ENCODE results near the gene CRHR2. TPM values are rescaled to one million over a fixed set of nuclear protein-coding genes. Genes with fewer than 3 reads are reported as not detected.

Gene CRHR2
- total RNA-seq, 1 experiment from 2014 or later = 0.22 TPM

DNA sequence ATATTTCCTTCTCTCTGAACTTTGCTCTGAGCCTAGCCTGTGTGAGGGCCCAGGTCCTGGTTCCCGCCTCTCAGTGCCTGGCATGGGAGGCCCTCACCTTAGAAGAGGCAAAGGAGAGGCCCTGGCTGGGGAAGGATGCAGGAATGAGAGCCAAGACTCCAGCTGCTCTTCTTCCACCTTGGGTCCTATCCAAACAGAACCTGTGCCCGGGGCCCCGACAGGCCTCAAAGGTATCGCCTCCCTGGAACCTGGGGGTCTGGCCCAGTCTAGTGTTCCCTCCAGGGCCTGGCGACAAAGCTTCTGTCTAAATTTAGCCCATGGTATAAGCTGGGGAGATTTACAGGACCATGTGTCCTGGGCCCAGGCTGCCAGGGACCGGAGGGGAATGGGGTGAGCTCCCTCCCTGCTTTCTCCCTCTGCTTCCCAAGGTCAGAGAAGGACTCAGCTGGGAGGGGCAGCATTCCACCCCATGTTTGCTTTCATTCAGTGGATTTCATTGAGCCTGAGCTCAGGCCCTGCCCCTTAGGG, 12.0 kb upstream of the CRHR2 start:
- DNase-seq (ENCODE audit: low spot score) (no peak), ATAC-seq (peak; percentile 37)
- Mint-ChIP-seq H3K36me3 (no peaks in the 10 kb centered on the region), H3K9me3 (no peaks in the 10 kb centered on the region), H3K4me1 (peaks cover 19% of the 10 kb centered on the region), H3K27ac (no peak overlapping the region), H3K27me3 (ENCODE audit: low read depth) (no peaks in the 10 kb centered on the region), H3K4me3 (no peak overlapping the region)
- ChIA-PET POLR2A (interaction anchor here (1.3 kb wide), 1 partner anchor 12 kb away, joined by 5 read pairs; the partner anchor contains the start of gene CRHR2), CTCF (interaction anchor here (0.7 to 5.5 kb wide), 4 partner anchors 11 to 97 kb away, joined by 4 to 41 read pairs (median 8); partner anchors contain the start of gene CRHR2)
- TF ChIP-seq ESRRA (CRISPR knock-in tag; IDR thresholded peaks at IDR 0.05; ENCODE audit: borderline replicate concordance) = peak; percentile 55; the same call in 1 of the 2 replicates
- TF ChIP-seq ZNF396 (CRISPR knock-in tag; IDR thresholded peaks at IDR 0.05; ENCODE audit: borderline replicate concordance) = no peak

DNA sequence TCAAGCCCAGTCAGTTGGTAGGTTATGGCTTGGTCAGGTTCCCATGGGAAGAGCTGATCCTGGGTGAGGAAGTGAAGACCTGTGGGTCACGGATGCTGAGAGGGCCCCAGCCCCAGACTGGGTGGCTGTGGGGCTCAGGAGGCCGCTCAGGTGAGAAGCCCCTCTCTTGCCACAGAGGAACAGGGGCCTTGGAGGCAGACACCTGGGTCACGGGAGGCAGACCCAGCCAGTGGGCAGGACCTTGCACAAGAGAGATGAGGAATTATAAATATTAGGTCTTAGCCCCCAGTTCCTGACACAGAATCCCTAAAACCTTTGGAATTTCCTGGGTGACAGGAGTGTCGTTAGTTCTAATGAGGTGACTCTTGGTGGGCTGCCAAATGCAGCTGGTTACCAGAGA, 10.6 kb upstream of the CRHR2 start:
- peaks cover 18% of the 10 kb centered on the region for H3K4me1 Mint-ChIP-seq
- H3K27me3 Mint-ChIP-seq (ENCODE audit: low read depth) = no peaks in the 10 kb centered on the region
- TF ChIP-seq HMGXB4 (CRISPR knock-in tag; IDR thresholded peaks at IDR 0.05) (no peak), TEAD1 (CRISPR knock-in tag; IDR thresholded peaks at IDR 0.05) (no peak)
- no peaks in the 10 kb centered on the region for H3K9me3 Mint-ChIP-seq
- H3K4me3 Mint-ChIP-seq = no peak overlapping the region
- ChIA-PET POLR2A (no interaction called here), CTCF (interaction anchor here (3.6 to 5.5 kb wide), 2 partner anchors 10 to 98 kb away, joined by 8 to 41 read pairs; partner anchors contain the start of gene CRHR2)
- DNase-seq (ENCODE audit: low spot score) = no peak
- no peak for ATAC-seq
- H3K27ac Mint-ChIP-seq = no peak overlapping the region
- H3K36me3 Mint-ChIP-seq = no peaks in the 10 kb centered on the region

- no peak overlapping the region for H3K27ac Mint-ChIP-seq
- ChIA-PET POLR2A (no interaction called here), CTCF (interaction anchor here (2.8 to 5.5 kb wide), 3 partner anchors 8 to 99 kb away, joined by 8 to 41 read pairs (median 11); partner anchors contain the start of gene CRHR2)
- peaks cover 15% of the 10 kb centered on the region for H3K4me1 Mint-ChIP-seq
- DNase-seq (ENCODE audit: low spot score) (no peak), ATAC-seq (no peak)
- no peaks in the 10 kb centered on the region for H3K9me3 Mint-ChIP-seq
- no peaks in the 10 kb centered on the region for H3K27me3 Mint-ChIP-seq (ENCODE audit: low read depth)
- H3K36me3 Mint-ChIP-seq = no peaks in the 10 kb centered on the region
- no peak overlapping the region for H3K4me3 Mint-ChIP-seq
- TF ChIP-seq GRHL2 (CRISPR knock-in tag; IDR thresholded peaks at IDR 0.05; ENCODE audit: insufficient replicate concordance, severe bottlenecking) (no peak), AFF4 (CRISPR knock-in tag; IDR thresholded peaks at IDR 0.05; ENCODE audit: borderline replicate concordance) (no peak), ETV6 (CRISPR knock-in tag; IDR thresholded peaks at IDR 0.05) (no peak), CREM (CRISPR knock-in tag; IDR thresholded peaks at IDR 0.05) (no peak), SOX15 (CRISPR knock-in tag; IDR thresholded peaks at IDR 0.05) (no peak), MAX (CRISPR knock-in tag; IDR thresholded peaks at IDR 0.05) (no peak), KAT7 (CRISPR knock-in tag; IDR thresholded peaks at IDR 0.05; ENCODE audit: borderline replicate concordance) (no peak), MLX (CRISPR knock-in tag; IDR thresholded peaks at IDR 0.05) (no peak)
Measured at GRCh38 chr7:30692438-30692837, 10.2 kb upstream of the CRHR2 start.

GRCh38 chr7:30690011-30690410, 7.8 kb upstream of the CRHR2 start:
- ATAC-seq (no peak), DNase-seq (ENCODE audit: low spot score) (no peak)
- Mint-ChIP-seq H3K9me3 (no peaks in the 10 kb centered on the region), H3K27ac (no peak overlapping the region), H3K36me3 (no peaks in the 10 kb centered on the region), H3K4me3 (no peak overlapping the region), H3K27me3 (ENCODE audit: low read depth) (peaks cover 8% of the 10 kb centered on the region), H3K4me1 (peaks cover 7% of the 10 kb centered on the region)
- POLR2A ChIA-PET = no interaction called here
- CTCF ChIA-PET = interaction anchor here (2.8 kb wide), 1 partner anchor 11 kb away, joined by 11 read pairs; no protein-coding TSS in a partner anchor
- TF ChIP-seq TEAD4 (CRISPR knock-in tag; IDR thresholded peaks at IDR 0.05) (no peak), NFYB (CRISPR knock-in tag; conservative IDR thresholded peaks at IDR 0.05; ENCODE audit: low read depth) (no peak), ZBTB21 (CRISPR knock-in tag; IDR thresholded peaks at IDR 0.05; ENCODE audit: borderline replicate concordance) (no peak), E2F1 (CRISPR knock-in tag; IDR thresholded peaks at IDR 0.05) (no peak), NR1H2 (CRISPR knock-in tag; IDR thresholded peaks at IDR 0.05) (no peak)
- TF ChIP-seq, protein P1, sequence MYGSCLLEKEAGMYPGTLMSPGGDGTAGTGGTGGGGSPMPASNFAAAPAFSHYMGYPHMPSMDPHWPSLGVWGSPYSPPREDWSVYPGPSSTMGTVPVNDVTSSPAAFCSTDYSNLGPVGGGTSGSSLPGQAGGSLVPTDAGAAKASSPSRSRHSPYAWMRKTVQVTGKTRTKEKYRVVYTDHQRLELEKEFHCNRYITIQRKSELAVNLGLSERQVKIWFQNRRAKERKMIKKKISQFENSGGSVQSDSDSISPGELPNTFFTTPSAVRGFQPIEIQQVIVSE (CRISPR knock-in tag; IDR thresholded peaks at IDR 0.05; ENCODE audit: borderline replicate concordance) = no peak
- TF ChIP-seq, protein P2, sequence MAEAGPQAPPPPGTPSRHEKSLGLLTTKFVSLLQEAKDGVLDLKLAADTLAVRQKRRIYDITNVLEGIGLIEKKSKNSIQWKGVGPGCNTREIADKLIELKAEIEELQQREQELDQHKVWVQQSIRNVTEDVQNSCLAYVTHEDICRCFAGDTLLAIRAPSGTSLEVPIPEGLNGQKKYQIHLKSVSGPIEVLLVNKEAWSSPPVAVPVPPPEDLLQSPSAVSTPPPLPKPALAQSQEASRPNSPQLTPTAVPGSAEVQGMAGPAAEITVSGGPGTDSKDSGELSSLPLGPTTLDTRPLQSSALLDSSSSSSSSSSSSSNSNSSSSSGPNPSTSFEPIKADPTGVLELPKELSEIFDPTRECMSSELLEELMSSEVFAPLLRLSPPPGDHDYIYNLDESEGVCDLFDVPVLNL (CRISPR knock-in tag; IDR thresholded peaks at IDR 0.05; ENCODE audit: borderline replicate concordance, low read depth) = no peak
